Activated CD4-positive, alpha-beta T cell treated with anti-CD3 and anti-CD28 coated beads, Interleukin-2, amount 50 U/mL, for 1 hour (primary cell): ENCODE results near the gene OCA2.
A peak's percentile ranks its signal among the peaks of the same experiment; 100 is the strongest.

Source experiments
- DNase-seq: peaks from one replicate; pipeline ENCODE4 v3.0.0-alpha.2; 2020

Gene OCA2

DNA sequence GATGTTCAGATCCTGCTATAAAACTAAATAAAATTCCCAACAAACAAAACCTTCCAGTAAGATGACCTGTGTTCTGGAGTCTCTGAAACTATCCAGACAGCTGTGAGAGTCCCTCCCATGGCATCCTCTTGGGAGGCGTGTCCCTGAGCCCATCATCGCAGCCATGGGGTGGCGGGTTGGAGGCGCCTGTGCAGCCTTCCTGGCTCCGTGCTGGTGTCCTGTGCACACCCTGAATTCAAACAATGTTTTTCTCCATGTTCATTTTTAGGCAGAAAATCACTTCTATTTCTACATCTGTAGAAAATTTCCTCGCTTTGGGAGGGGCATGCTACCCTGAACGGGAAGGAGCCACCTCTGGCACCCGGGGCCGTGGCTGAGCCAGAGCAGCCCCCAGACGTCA, 19.4 kb upstream of the OCA2 start:
- no peak for DNase-seq

- no peak for DNase-seq
Measured at GRCh38 chr15:28118083-28118482, 19.0 kb upstream of the OCA2 start.

GRCh38 chr15:28117432-28117990, 18.4 kb upstream of the OCA2 start:
- no peak for DNase-seq

DNA sequence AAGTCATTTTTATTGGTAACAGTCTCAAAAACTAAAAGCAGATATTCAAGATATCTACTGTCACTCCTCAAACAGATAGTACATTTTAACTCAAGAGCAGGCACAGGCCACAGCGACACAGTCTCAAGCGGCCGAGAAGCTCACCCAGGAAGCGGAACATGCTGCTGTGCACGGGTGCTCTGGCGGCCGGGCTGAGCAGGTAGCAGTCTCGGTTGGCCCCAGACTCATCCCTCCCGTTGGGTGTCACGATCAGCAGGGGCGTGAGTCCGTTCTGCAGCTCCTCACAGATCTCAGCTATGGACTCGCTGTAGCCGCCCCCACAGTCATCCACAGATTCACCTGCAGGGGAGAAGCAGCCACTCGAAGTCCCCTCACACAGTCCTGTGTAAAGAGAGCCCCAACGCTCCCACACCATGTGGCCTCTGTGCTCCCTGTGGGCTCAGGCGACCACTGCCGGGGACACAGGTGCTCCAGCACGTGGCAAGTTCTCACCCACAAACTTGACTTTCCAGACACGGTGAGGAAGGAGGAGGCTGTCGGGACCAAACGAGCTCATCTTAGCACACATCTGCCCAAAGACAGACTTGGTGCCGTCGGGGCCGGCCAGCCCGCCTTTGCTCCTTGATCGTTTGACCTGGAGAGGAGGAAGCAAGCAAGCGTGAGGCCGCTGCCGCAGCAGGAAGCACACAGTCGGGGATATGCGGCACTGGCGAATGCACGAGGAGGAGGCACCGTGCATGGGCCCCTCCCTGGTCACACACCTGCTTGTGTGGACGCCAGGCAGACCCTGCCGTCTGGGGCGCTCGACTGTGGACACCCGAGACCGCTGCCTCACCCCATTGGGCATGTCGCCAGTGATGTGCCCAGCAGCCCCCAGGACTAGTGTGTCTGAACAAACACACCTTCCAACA, 17.7 kb upstream of the OCA2 start:
- no peak for DNase-seq

GRCh38 chr15:28115871-28116270, 16.8 kb upstream of the OCA2 start:
- DNase-seq: no peak

DNA sequence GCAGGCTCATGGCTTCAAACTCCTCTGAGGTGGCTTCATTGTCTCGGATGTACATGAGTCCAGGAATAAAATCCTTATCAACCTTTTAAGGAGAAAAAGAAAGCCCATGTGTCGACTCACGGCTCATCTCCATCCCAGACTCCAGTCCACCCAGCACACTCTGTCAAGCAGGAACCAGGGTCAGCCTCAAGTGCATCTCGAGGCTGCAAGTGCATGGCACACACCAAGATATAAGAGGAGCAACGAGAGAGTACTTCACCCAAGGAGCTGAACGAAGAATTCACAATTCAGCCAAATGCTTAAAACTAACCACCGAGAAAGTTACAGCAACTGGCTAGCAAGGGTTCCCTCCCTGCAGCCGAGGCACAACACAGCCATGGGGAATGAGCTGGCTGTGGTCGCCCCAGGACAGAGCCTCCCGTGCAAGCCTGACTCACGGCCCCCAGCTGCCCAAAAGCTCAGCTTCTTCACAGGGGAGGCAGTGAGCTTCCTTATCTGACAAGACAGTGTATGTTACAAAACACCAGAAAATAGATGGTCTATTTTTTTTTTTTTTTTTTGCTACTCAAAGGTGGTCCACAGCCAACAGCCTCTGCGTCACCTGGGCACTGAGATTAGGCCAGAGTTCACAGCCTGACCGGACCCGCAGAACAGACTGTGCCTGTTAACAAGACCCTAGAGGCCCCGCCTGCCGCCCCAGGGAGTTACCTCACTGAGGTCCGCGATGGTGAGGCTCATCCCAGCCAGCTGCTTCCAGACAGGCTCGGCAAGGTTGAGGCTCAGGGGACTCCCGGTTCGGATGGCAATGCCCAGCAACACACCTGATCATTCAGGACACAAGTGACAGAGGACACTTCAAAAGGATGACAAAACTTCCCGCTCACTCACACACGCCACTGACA, 15.9 kb upstream of the OCA2 start:
- no peak for DNase-seq

DNA sequence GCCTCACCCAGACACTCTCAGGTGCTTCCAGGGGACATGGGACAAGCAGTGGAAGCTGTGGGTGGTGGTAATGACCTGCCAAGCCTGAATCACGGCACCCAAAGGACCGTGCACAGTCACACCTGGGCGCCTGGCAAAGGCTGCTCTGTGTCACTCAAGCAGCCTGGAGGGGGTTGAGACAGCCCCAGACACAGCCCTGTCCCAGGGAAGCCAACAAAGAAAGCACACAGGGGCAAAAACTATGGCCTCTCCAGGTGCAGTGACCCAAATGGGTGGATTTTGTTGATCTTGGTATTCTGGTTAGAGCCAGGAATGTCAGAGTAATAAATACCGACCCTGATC, 15.0 kb upstream of the OCA2 start:
- DNase-seq: no peak

- DNase-seq: no peak
Measured at GRCh38 chr15:28113394-28114113, 14.4 kb upstream of the OCA2 start.

DNA sequence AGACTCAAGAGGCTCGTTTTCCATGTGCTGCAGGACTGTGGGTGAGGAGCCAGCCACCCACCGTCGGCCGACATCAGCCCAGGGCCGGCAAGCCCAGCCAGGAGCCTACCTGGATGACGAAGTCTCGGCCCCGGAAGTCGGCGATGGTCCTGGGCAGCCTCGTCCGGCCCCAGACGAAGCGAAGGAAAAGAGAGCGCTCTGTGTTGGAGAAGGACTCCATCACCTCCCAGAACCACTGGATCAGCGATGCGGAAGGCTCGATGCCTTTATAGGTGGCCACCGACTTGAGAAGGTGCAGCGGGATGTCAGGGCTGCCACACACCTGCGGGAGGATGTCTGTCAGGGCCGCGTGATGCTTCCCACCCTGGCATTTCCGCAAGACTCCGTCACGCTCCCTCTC, 13.8 kb upstream of the OCA2 start:
- DNase-seq: no peak

DNA sequence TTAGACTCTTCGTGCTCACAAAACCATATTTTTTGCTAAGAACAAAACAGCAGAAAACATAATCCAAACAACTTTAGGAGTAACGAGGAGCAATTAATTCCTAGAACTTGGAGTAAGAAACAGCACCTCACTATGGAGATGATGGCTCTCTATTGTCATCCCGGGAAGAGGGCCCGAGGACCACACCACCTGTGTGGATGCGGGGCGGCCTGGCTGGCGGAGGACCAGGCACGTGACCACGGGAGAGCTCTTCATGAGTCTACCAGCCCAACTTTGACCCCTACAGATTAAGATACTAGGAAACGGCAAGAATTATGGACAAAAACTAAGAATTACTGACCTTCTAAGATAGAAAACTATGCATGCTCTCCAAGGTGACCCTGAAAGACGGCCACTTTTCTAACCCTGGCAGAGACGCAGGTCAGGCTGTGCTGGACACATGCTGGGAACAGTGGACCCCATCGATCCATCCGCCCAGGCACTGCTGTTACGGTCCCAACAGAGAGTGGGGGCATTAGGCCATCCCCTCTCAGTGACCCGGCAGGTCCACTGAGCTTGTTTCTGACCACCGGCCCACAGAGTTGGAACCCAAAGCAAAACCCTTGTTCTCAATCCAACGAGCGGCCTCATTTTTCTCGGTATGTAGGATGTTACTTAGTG, 13.1 kb upstream of the OCA2 start:
- DNase-seq: no peak

- DNase-seq: no peak
Measured at GRCh38 chr15:28111543-28111942, 12.4 kb upstream of the OCA2 start.

DNA sequence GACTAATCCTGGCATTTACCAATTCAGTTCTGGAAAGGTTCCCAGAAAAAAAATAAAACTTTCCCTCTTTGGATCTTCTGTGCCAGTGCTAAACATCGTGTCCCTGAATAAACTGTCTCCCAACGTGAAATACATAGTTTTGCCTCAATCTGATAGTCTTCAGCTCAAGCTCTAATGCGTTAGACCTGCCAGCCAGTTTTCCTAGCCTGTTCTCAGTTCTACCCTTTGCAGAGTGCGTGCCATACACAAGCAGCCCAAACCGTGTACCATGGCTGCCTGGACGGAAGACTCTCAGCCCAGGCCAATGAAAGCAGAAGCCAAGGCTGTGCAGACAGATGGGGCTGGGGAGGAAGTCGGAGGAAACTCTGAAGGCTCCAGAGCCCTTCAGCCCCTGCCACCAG, 11.4 kb upstream of the OCA2 start:
- DNase-seq: no peak

GRCh38 chr15:28109626-28110455, 10.7 kb upstream of the OCA2 start:
- no peak for DNase-seq

- no peak for DNase-seq
Measured at GRCh38 chr15:28107904-28108275, 8.8 kb upstream of the OCA2 start.

- DNase-seq: no peak
Measured at GRCh38 chr15:28107111-28107903, 8.2 kb upstream of the OCA2 start.

- DNase-seq: peak; percentile 10
Measured at GRCh38 chr15:28106294-28107110, 7.4 kb upstream of the OCA2 start.

DNA sequence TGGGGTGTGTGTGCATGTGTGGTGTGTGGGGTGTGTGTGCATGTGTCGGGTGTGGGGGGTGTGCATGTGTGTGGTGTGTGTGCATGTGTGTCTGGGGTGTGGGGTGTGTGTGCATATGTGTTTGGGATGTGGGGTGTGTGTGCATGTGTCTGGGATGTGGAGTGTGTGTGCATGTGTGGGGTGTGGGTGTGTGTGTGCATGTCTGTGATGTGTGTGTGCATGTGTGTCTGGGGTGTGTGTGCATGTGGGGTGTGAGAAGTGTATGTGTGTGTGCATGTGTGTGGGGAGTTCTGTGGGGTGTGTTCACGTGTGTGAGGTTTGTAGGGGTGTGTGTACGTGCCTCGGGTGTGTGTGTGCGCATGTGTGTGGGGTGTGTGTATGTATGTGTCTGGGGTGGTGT, 6.7 kb upstream of the OCA2 start:
- no peak for DNase-seq

- DNase-seq: no peak
Measured at GRCh38 chr15:28105224-28105791, 6.2 kb upstream of the OCA2 start.

DNA sequence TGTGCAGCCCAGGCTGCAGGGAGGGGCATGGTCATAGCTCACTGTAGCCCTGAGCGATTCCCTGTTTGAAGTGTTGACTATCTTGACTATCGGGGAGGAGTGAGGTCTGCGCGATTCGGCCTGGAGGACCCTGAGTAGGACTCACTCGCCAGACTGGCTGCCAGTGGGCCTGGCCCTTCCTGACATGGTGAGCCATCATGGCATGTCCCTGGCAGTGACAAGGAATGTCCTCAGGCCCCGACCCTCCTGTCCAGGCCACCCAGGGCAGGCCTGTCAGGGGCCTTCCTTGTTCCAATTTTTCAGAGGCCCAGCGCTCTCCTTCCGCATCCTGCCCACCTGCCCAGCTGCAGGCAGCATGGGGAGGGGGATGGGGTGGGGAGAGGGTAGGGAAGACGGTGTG, 5.2 kb upstream of the OCA2 start:
- DNase-seq: no peak

DNA sequence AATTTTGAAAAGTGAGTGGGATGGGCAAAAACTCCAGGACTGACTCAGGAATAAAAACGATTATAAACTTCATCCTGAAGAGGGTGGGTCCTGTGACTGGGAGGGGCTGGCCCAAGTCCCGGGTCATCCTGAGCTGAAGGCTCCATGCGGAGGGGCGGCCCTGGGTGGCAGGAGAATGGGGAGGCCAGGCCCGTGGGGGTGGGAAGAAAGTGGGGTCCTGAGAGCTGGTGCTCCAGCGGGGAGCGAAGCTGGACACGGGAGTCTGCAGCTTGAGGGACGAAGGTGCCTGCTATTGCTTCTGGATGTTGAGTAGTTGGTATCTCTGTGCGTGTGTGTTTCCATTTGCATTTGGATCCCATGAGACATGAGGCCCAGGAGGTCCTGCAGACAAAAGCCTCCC, 4.7 kb upstream of the OCA2 start:
- DNase-seq: no peak
